ENCODE data around the gene NSMCE3. TPM values are rescaled to one million over a fixed set of nuclear protein-coding genes. Genes with fewer than 3 reads are reported as not detected.

Gene NSMCE3
- total RNA-seq, 1 donor: 9.8 TPM

GRCh38 chr15:29272219-29272618 is 2.6 kb upstream of the NSMCE3 start:
- no peaks in the 10 kb centered on the region for H3K27me3 ChIP-seq (ENCODE audit: insufficient read depth, low read length)
- H3K27ac ChIP-seq (ENCODE audit: low read depth, low read length): no peak overlapping the region
- peaks cover 18% of the 10 kb centered on the region for H3K79me2 ChIP-seq (ENCODE audit: insufficient read depth, low read length)
- H2AFZ ChIP-seq (ENCODE audit: low read length): no peak overlapping the region
- peaks cover 26% of the 10 kb centered on the region for H3K4me1 ChIP-seq (ENCODE audit: insufficient read depth, low read length)
- no peak for TF ChIP-seq CTCF (IDR thresholded peaks at IDR 0.05; ENCODE audit: extremely low read depth, low read depth, low read length)
- H3K9me3 ChIP-seq (ENCODE audit: low read depth, low read length): no peaks in the 10 kb centered on the region
- peaks cover 8% of the 10 kb centered on the region for H4K20me1 ChIP-seq (ENCODE audit: insufficient read depth, low read length)
- H3K4me3 ChIP-seq (ENCODE audit: insufficient read depth, low read length): no peak overlapping the region
- DNase-seq (ENCODE audit: insufficient read length, low spot score, missing footprints): no peak
- no peaks in the 10 kb centered on the region for H3K36me3 ChIP-seq (ENCODE audit: insufficient read depth, low read length)
- no peak overlapping the region for H3K4me2 ChIP-seq (ENCODE audit: insufficient read depth, low read length)

- Histone ChIP-seq H3K27me3 (ENCODE audit: insufficient read depth, low read length) (no peaks in the 10 kb centered on the region), H3K4me3 (ENCODE audit: insufficient read depth, low read length) (no peak overlapping the region), H3K4me1 (ENCODE audit: insufficient read depth, low read length) (peaks cover 26% of the 10 kb centered on the region), H3K9me3 (ENCODE audit: low read depth, low read length) (no peaks in the 10 kb centered on the region), H3K27ac (ENCODE audit: low read depth, low read length) (no peak overlapping the region), H4K20me1 (ENCODE audit: insufficient read depth, low read length) (peaks cover 8% of the 10 kb centered on the region), H3K4me2 (ENCODE audit: insufficient read depth, low read length) (peak overlapping the region; percentile 84), H2AFZ (ENCODE audit: low read length) (no peak overlapping the region), H3K79me2 (ENCODE audit: insufficient read depth, low read length) (peaks cover 18% of the 10 kb centered on the region), H3K36me3 (ENCODE audit: insufficient read depth, low read length) (no peaks in the 10 kb centered on the region)
- TF ChIP-seq CTCF (IDR thresholded peaks at IDR 0.05; ENCODE audit: extremely low read depth, low read depth, low read length): no peak
- DNase-seq (ENCODE audit: insufficient read length, low spot score, missing footprints): no peak
Measured at GRCh38 chr15:29270976-29271375, 1.4 kb upstream of the NSMCE3 start.

GRCh38 chr15:29270169-29270955 is 740 bp upstream of the NSMCE3 start:
- no peaks in the 10 kb centered on the region for H3K9me3 ChIP-seq (ENCODE audit: low read depth, low read length)
- H3K4me2 ChIP-seq (ENCODE audit: insufficient read depth, low read length): peak overlapping the region; percentile 84
- H3K4me1 ChIP-seq (ENCODE audit: insufficient read depth, low read length): peaks cover 26% of the 10 kb centered on the region
- TF ChIP-seq CTCF (IDR thresholded peaks at IDR 0.05; ENCODE audit: extremely low read depth, low read depth, low read length): no peak
- H3K79me2 ChIP-seq (ENCODE audit: insufficient read depth, low read length): peaks cover 18% of the 10 kb centered on the region
- no peaks in the 10 kb centered on the region for H3K27me3 ChIP-seq (ENCODE audit: insufficient read depth, low read length)
- peak overlapping the region; percentile 70 for H3K27ac ChIP-seq (ENCODE audit: low read depth, low read length)
- peak; percentile 58 for DNase-seq (ENCODE audit: insufficient read length, low spot score, missing footprints)
- peaks cover 8% of the 10 kb centered on the region for H4K20me1 ChIP-seq (ENCODE audit: insufficient read depth, low read length)
- no peaks in the 10 kb centered on the region for H3K36me3 ChIP-seq (ENCODE audit: insufficient read depth, low read length)
- peak overlapping the region; percentile 74 for H3K4me3 ChIP-seq (ENCODE audit: insufficient read depth, low read length)
- peak overlapping the region; percentile 97 for H2AFZ ChIP-seq (ENCODE audit: low read length)

GRCh38 chr15:29268706-29269484 is 727 bp downstream of the NSMCE3 start:
- H3K36me3 ChIP-seq (ENCODE audit: insufficient read depth, low read length): no peaks in the 10 kb centered on the region
- TF ChIP-seq CTCF (IDR thresholded peaks at IDR 0.05; ENCODE audit: extremely low read depth, low read depth, low read length): no peak
- peak overlapping the region; percentile 97 for H2AFZ ChIP-seq (ENCODE audit: low read length)
- H3K9me3 ChIP-seq (ENCODE audit: low read depth, low read length): no peaks in the 10 kb centered on the region
- peak overlapping the region; percentile 70 for H3K27ac ChIP-seq (ENCODE audit: low read depth, low read length)
- H3K27me3 ChIP-seq (ENCODE audit: insufficient read depth, low read length): no peaks in the 10 kb centered on the region
- peaks cover 8% of the 10 kb centered on the region for H4K20me1 ChIP-seq (ENCODE audit: insufficient read depth, low read length)
- peaks cover 26% of the 10 kb centered on the region for H3K4me1 ChIP-seq (ENCODE audit: insufficient read depth, low read length)
- no peak for DNase-seq (ENCODE audit: insufficient read length, low spot score, missing footprints)
- peak overlapping the region; percentile 74 for H3K4me3 ChIP-seq (ENCODE audit: insufficient read depth, low read length)
- peaks cover 18% of the 10 kb centered on the region for H3K79me2 ChIP-seq (ENCODE audit: insufficient read depth, low read length)
- peak overlapping the region; percentile 84 for H3K4me2 ChIP-seq (ENCODE audit: insufficient read depth, low read length)

Data from osteoblast (primary cell).